DOHH2 (cell line): ENCODE measurements around the gene LACTBL1.

Experiments used
- CTCF ChIP-seq: fragments of 200-600 bp; sonication (generic); IDR thresholded peaks from one replicate; pipeline ENCODE4 v1.5.1; 2014; ENCODE audit warnings: antibody characterized with exemption, mild to moderate bottlenecking, low read depth, low read length; ENCODE audit not compliant: poor library complexity, severe bottlenecking
- EZH2phosphoT487 ChIP-seq: fragments of 200-600 bp; sonication (generic); IDR thresholded peaks from 2 replicates; pipeline ENCODE4 v1.6.1; 2017; ENCODE audit warnings: borderline replicate concordance, mild to moderate bottlenecking, antibody characterized with exemption, low read length, moderate library complexity, mixed read lengths

DNA sequence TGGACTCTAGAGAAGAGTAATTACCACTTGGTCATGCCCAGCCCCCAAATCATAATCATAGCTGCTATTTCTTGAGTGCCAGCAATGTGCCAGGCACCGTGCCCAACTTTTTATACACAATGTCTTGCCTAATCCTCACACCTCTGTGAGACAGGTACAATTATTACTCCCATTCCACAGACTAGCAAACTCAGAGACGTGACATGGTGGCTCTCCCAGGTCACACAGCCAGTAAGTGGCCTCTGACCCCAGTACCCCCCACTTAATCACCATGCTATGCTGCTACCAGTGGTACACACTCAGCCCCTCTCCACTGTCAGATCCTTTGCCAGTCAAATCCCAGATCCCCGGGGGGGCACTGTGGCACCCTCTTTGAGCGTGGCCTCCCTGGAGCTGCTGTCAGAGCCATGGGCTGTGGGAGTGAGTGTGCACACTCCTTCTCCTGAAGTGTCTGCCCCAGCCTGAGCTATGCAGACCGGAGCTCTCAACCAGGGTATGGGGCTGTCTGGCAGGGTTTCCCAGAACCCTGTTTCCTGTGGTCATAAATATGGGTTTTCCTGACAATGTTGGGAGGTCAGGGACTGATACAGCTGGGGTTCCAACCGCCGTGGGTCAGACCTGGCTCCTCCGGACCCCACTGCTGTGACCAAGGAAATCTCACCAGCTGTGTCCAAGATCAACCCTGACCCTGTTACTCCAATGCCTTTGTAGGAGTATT, 51.8 kb downstream of the LACTBL1 start:
- TF ChIP-seq CTCF (no peak), EZH2phosphoT487 (no peak)
